Measurements from ENCODE around the gene UVRAG. TPM values are rescaled to one million over a fixed set of nuclear protein-coding genes. Genes with fewer than 3 reads are reported as not detected.
A peak's percentile ranks its signal among the peaks of the same experiment; 100 is the strongest.

The UVRAG gene
- total RNA-seq, 1 experiment from 2014 or later = 29.5 TPM

- DNase-seq (ENCODE audit: low read depth, low spot score) = no peak
- no peak for ATAC-seq
- peaks cover 23% of the 10 kb centered on the region for H3K4me1 ChIP-seq (ENCODE audit: control insufficient read depth, insufficient read depth, low read length)
- ChIA-PET POLR2A (interaction anchor here (0.6 kb wide), 1 partner anchor 439 kb away, joined by 3 read pairs; no protein-coding TSS in a partner anchor), CTCF (no interaction called here)
- no peaks in the 10 kb centered on the region; the same call in 1 of the 2 replicates for H3K36me3 ChIP-seq (ENCODE audit: control insufficient read depth, insufficient read depth, low read length)
- BruUV-seq (replicated peaks) = no TSS peak
- no peak overlapping the region for H3K4me3 ChIP-seq (ENCODE audit: low read depth in 2 of 2, low read length in 2 of 2)
- in situ Hi-C loops (cut with HindIII; ENCODE audit: low pct_unique_long_range_greater_than_20kb, low sequenced_read_pairs) = no loop called here
- H3K27ac ChIP-seq (ENCODE audit: low read length) = no peak overlapping the region
- H3K27me3 ChIP-seq (ENCODE audit: control insufficient read depth, insufficient read depth, low read length) = no peaks in the 10 kb centered on the region
- no peaks in the 10 kb centered on the region for H3K9me3 ChIP-seq (ENCODE audit: control insufficient read depth, insufficient read depth, low read depth, low read length)
- TF ChIP-seq REST (IDR thresholded peaks at IDR 0.05; ENCODE audit: insufficient read depth in 1 of 2, low read depth in 2 of 2, low read length in 1 of 2) (no peak), POLR2AphosphoS5 (IDR thresholded peaks at IDR 0.05; ENCODE audit: low read depth, low read length) (no peak), TCF7L2 (IDR thresholded peaks at IDR 0.05; ENCODE audit: low read depth, low read length) (no peak), SIN3A (IDR thresholded peaks at IDR 0.05; ENCODE audit: borderline replicate concordance, insufficient read depth, low read depth, low read length) (no peak)
- TF ChIP-seq, protein P1, sequence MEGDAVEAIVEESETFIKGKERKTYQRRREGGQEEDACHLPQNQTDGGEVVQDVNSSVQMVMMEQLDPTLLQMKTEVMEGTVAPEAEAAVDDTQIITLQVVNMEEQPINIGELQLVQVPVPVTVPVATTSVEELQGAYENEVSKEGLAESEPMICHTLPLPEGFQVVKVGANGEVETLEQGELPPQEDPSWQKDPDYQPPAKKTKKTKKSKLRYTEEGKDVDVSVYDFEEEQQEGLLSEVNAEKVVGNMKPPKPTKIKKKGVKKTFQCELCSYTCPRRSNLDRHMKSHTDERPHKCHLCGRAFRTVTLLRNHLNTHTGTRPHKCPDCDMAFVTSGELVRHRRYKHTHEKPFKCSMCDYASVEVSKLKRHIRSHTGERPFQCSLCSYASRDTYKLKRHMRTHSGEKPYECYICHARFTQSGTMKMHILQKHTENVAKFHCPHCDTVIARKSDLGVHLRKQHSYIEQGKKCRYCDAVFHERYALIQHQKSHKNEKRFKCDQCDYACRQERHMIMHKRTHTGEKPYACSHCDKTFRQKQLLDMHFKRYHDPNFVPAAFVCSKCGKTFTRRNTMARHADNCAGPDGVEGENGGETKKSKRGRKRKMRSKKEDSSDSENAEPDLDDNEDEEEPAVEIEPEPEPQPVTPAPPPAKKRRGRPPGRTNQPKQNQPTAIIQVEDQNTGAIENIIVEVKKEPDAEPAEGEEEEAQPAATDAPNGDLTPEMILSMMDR (IDR thresholded peaks at IDR 0.05) = no peak
- intact Hi-C loops (cut with micrococcal nuclease; ENCODE audit: unreplicated experiment) = loop anchor here (10.0 kb wide), 1 partner anchor 502 kb away; no protein-coding TSS in a partner anchor
These were observed 2.4 kb upstream of the UVRAG start for GRCh38 chr11:75812542-75813040.

GRCh38 chr11:75813124-75813523, 1.9 kb upstream of the UVRAG start:
- no peak for TF ChIP-seq TCF7L2 (IDR thresholded peaks at IDR 0.05; ENCODE audit: low read depth, low read length)
- no peak for TF ChIP-seq REST (IDR thresholded peaks at IDR 0.05; ENCODE audit: insufficient read depth in 1 of 2, low read depth in 2 of 2, low read length in 1 of 2)
- no peak for TF ChIP-seq POLR2AphosphoS5 (IDR thresholded peaks at IDR 0.05; ENCODE audit: low read depth, low read length)
- TF ChIP-seq, protein P1 (IDR thresholded peaks at IDR 0.05) = no peak
- TF ChIP-seq SIN3A (IDR thresholded peaks at IDR 0.05; ENCODE audit: borderline replicate concordance, insufficient read depth, low read depth, low read length) = no peak
- POLR2A ChIA-PET = interaction anchor here (0.6 kb wide), 1 partner anchor 440 kb away, joined by 3 read pairs; no protein-coding TSS in a partner anchor
- no peaks in the 10 kb centered on the region; the same call in 1 of the 2 replicates for H3K36me3 ChIP-seq (ENCODE audit: control insufficient read depth, insufficient read depth, low read length)
- H3K4me1 ChIP-seq (ENCODE audit: control insufficient read depth, insufficient read depth, low read length) = peaks cover 23% of the 10 kb centered on the region
- ATAC-seq (no peak), DNase-seq (ENCODE audit: low read depth, low spot score) (no peak)
- no peaks in the 10 kb centered on the region for H3K9me3 ChIP-seq (ENCODE audit: control insufficient read depth, insufficient read depth, low read depth, low read length)
- CTCF ChIA-PET = no interaction called here
- peak overlapping the region; percentile 83; the same call in 1 of the 2 replicates for H3K27ac ChIP-seq (ENCODE audit: low read length)
- no peak overlapping the region for H3K4me3 ChIP-seq (ENCODE audit: low read depth in 2 of 2, low read length in 2 of 2)
- no peaks in the 10 kb centered on the region for H3K27me3 ChIP-seq (ENCODE audit: control insufficient read depth, insufficient read depth, low read length)
- BruUV-seq (replicated peaks) = no TSS peak
- in situ Hi-C loops (cut with HindIII; ENCODE audit: low pct_unique_long_range_greater_than_20kb, low sequenced_read_pairs) (no loop called here), intact Hi-C loops (cut with micrococcal nuclease; ENCODE audit: unreplicated experiment) (loop anchor here (10.0 kb wide), 1 partner anchor 502 kb away; no protein-coding TSS in a partner anchor)

Measured in Panc1 (cell line).